ENCODE measurements around the gene CDC42EP5.
"Not testable (repeated sequence)": the region's sequence is repeated elsewhere in the genome, so short reads cannot be mapped to it uniquely, and the experiment has no call there.

Gene CDC42EP5

DNA sequence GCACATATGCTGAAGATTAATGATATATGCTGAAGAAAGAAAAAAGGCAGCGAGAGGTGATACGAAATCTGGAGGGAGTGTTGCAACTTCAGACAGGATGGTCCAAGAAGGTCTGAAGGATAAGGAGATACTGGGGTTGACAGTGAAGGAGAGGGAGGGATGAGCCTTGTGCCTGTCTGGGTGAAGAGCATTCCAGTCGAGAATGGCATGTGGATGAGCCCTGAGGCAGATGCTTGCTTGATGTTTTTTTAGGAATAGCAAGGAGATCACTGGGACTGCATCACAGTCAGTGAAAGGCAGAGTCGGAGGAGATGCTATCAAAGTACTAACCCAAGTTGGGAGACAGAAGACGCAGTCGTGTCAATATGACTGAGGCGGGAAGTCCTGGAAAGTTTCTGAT is 16.2 kb upstream of the CDC42EP5 start:
- DNase-seq = no peak

DNA sequence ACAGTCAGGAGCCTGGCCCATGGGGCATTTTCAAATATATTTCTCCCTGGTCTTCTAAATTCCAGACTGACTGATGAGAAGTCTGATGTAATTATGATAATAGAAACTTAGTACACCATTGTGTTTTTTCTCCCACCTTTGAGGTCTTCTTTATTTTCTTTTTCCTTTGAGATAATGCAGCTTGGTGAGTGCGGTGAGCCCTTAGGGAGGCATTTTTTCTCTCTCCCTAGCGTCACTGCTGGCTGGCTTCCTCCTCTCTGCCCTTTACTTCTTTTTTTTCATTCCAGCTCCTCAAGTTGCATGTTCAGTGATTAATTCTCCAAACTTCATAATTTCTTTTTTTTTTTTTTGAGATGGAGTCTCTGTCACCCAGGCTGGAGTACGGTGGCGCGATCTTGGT is 12.8 kb upstream of the CDC42EP5 start:
- DNase-seq = no peak

DNA sequence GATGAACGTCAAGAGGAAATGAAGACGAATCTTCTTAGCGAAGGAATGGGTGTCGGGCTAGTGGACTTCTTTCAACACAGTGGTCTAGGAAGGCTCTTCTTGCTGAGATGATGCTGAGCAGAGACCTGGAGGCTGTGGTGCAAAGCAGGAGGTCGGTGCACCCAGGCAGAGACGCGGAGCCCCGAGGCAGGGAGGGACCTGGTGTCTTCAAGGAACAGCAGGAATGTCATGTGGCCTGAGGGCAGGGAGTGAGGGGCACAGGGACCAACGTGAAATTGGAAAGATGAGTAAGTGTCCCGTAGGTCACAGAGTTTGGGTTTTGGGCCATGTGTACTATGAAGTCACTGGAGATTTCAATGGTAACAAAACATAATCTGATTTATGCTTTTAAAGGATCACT is 11.4 kb upstream of the CDC42EP5 start:
- DNase-seq = no peak

DNA sequence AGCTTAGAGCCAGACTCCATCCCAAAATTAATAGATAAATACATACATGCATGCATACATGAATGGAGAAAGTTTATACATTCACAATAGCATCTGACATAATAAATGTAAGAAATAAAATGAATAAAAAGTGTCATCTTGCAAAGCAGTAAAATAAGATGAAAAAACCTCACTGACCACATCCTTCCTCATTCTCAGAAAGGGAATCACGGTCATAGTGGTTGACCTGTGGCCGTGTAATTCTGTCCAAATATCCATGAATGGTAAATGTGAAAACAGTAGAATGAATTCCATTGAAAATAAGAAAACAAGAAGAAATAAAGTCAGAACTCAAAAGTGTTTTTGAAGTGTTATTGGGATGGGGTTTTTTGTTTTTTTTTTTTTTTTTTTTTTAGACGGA is 9.8 kb upstream of the CDC42EP5 start:
- DNase-seq = no peak

DNA sequence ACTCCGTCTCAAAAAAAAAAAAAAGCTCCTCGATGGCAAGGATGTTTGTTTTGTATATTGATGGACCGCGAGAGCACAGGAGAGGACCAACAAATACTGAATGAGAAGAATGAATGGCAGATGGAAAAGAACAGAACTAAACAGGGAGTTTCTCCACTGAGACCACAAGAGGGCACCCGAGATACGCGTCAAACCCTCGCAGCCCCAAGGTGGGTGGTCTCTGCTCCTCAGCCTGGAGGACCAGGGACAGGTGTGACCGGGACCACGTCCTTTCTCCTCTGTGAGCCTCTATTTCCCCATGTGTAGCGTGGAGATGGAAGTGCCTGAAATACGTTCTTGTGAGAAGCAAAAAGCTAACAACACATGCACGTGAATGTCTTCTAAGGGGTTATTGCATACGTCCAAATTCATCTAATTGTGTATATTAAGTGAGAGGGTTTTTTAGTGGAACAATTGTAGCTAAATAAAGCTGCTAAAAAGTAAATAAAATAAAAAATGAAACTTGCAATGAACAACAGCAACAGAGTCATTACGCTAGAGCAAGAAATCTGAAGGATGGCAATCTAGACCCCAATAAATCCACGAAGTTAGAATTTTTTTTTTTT is 8.3 kb upstream of the CDC42EP5 start:
- peak; percentile 82 for DNase-seq

DNA sequence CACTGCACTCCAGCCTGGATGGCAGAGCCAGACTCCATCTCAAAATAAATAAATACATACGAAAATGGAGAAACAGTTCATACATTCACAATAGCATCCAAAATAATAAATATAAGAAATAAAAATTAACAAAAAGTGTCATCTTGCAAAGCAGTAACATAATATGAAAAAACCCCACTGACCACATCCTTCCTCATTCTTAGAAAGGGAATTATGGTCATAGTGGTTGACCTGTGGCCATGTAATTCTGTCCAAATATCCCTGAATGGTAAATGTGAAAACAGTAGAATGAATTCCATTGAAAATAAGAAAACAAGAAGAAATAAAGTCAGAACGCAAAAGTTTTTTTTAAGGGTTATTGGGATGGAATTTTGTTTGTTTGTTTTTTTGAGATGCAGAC is 7.0 kb upstream of the CDC42EP5 start:
- DNase-seq = no peak

DNA sequence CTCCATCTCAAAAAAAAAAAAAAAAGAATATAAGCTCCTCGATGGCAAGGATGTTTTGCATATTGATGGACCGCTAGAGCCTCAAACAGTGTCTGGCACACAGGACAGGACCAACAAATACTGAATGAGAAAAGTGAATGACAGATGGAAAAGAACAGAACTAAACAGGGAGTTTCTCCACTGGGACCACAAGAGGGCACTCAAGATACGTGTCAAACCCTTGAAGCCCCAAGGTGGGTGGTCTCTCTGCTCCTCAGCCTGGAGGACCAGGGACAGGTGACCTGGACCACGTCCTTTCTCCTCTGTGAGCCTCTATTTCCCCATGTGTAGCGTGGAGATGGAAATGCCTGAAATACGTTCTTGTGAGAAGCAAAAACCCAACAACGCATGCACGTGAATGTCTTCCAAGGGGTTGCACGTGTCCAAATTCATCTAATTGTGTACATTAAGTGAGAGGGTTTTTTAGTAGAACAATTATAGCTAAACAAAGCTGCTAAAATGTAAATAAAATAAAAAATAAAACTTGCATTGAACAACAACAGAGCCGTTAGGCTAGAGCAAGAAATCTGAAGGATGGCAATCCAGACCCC is 5.7 kb upstream of the CDC42EP5 start:
- DNase-seq = peak; percentile 81

DNA sequence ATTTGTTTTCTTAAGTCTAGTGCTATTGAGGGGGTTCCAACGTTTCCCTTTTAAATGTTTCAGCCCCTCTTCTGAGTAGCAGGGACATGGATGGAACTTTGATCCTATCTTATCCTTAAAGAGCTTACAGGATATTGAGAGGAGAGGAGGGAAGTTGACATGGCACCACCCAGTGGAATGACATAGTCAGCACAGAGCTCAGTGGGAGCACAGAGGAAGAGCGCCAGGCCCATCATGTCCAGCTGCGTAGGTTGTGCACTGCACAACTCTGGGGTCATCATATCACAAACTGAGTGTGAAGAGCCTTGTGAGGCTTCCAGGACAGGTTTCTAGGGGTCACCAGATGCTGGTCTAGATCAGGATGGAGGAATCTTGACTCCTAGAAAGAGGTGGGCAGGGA is 4.6 kb upstream of the CDC42EP5 start:
- no peak for DNase-seq

DNA sequence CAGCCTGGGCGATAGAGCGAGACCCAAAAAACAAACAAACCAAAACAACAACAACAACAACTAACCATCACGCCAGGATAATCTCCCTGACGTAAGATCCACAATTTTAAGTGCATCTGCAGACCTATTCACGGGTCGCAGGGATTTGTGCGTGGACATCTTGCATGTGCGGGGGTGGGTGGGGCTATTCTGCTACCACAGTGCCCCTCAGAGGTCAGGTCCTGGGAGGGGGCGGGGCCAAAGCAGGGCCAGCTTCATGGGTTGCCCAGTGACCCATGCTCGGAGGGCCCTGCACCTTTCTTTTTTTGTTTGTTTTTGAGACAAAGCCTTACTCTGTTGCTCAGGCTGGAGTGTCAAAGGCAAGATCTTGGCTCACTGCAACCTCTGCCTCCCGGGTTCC is 2.6 kb upstream of the CDC42EP5 start:
- no peak for DNase-seq

DNA sequence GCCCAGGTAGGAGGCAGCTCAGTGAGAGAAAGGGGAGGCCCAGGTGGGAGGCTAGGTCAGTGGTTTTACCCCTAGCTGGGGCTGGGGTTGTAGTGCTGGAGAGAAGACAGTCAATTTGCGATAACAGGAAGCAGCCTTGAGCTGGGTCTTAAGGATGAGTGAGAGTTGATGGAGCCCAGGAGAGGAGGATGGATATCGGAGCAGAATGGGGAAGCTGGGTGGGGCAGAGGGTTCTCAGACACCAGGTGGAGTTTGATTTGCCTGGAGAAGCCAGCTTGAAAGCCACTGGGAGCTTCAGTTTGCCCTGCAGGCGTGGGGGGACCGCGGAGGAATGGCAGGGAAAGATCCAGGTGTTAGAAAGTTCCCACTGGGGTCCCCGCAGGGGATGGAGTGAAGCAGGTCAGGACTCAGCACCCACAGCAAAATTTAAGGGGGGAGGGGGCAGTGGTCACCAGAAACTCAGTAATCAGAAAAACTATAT is 836 bp upstream of the CDC42EP5 start:
- DNase-seq = no peak

DNA sequence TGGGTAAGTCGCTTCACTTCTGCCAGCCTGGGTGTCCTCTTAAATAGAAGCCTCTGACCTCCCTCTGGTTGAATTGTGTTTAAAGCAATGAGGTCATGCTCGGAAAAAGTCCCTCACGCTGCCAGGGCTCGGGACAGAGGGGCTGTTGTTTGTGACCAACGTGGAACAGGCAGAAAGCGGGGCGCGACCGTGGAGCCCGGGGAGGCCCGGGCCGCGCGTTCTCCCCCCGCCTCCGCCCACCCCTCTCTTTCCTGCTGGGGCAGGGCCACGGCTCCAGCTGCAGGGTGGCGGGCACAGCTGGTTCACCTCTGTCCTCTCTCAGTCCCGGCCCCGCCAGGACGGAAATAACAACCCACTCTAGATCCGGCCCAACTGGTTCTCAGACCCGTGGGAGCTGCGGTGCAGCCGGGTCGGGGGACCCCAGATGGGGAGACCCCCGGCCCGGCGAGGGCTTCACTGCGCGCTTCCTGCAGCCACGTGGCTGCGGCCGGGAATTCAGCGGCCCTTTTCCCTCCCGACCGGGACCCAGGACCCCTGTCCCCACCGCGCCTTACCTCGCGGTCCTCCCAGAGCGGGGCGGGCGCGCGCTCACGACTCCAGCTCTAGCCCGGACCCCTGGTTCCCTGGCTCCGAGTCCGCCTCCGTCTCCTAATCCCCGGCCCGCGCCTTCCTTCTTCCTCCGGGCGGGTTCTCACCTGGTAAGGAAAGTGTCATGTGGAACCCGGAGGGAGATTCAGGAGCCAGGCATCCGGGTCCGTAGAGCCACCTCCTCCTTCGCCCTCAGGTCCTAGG is 1.9 kb downstream of the CDC42EP5 start:
- DNase-seq = no peak

DNA sequence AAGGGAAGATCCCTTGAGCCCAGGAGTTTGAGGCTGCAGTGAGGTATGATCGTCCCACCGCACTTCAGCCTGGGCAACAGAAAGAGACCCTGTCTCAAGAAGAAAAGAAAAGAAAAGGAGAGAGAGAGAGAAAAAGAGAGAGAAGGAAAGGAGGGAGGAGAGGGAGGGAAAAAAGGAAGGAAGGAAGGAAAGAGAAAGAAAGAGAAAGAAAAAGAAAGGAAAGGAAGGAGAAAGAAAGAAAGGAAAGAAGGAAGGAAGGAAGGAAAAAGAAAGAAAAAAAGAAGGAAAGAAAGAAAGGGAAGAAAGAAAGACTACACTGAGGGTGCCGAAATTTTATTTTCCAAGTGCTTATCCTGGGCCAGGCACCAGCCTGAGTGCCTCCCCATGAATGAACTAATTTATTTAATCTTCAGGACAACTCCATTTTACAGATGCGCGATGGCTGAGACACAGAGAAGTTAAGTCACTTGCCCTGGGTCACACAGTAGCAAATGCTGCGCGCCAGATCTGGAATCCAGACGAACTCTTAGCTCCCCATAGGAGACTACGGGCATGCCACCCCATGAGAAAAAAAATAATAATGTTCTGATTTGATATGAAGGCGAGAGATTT is 2.7 kb downstream of the CDC42EP5 start:
- no peak for DNase-seq

DNA sequence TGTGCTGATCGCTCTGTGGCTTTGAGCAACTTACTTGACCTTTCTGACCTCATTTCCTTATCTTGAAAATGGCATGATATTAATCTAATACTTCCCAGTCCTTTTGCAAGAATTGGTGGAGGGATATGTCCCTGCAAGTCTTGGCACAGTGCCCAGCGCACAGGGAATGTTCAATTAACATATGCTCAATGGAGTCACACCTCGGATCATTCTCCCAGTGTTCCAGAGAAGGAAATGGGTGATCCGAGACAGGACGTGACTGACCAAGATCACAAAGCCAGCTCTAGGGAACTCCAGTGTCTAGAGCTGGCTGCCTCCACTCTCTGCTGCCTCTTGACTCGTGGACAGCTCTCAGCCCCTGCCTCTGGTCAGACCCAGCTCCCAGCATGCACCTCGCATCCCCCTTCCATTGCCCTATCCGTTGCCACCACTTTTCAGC is 3.6 kb downstream of the CDC42EP5 start:
- no peak for DNase-seq

DNA sequence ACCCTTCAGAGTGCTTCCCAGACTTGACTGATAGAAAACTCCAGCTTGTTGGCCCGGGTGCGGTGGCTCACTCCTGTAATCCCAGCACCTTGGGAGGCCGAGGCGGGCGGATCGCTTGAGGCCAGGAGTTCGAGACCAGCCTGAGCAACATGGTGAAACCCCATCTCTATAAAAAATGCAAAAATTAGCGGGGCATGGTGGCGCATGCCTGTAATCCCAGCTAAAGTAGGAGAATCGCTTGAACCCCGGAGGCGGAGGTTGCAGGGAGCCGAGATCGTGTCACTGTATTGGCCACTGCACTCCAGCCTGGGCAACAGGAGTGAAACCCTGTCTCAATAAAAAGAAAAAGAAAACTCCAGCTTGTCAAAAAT is 7.0 kb downstream of the CDC42EP5 start:
- DNase-seq = not testable (repeated sequence)

DNA sequence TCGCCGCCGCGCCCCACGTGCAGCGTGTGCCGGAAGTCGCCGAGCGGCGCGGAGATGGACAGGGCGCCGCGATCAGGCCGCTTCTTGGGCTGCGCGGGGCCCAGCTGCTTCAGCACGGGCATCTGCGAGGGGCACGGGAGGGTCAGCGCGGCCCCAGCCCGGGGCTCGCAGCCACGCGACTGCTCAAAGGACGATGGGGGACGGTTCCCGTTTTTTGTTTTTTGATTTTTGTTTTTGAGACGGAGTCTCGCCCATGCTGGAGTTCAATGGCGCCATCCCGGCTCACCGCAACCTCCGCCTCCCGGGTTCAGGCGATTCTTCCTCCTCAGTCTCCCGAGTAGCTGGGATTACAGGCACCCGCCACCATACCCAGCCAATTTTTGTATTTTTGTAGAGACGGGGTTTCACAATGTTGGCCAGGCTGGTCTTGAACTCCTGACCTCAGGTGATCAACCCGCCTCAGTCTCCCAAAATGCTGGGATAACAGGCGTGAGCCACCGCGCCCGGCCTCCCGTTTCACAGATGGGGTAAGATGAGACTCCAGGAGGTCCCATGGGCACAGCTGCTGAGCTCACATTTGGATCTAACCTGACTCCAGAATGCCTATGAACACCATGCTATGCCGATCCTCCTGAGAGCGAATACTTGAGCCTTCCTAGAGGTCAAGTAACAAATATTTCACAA is 7.5 kb downstream of the CDC42EP5 start:
- DNase-seq = no peak

DNA sequence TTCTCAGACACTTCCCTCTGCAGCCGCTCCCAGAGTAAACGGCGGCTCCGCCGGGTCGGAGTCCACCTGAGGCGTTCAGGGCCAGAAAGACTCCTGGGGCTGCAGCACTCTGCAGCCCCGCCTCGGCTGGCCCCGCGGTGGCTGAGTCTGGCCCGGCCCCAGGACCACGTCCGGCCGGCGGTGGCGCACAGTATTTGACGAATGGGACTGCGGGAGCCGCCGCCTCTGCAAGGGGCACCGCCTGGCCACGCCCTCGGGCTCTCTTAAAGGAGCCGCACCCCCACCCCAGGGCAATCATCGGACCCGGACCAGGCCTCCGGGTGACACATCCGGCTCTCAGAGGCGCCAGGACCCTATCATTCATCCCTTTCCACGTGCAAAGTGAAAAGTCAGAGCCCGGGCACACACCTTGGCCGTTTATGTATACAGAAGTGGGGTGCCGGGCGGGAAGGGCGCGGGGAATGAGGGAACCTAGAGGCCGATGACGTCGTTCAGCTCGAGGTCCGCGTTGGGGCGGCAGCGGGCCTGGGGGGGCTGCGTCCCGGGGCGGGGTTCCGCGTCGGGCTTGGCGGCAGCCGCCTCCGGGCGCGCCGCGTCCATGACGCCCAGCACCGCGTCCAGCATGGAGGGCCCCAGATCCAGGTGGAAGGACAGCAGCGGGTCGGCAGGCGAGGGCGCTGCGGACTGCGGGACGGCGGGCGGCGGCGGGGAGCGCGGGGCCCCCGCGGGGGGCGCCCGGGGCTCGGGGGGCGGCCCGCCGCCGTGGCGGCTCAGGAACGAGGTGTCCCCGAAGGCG is 8.3 kb downstream of the CDC42EP5 start:
- peak; percentile 94 for DNase-seq

DNA sequence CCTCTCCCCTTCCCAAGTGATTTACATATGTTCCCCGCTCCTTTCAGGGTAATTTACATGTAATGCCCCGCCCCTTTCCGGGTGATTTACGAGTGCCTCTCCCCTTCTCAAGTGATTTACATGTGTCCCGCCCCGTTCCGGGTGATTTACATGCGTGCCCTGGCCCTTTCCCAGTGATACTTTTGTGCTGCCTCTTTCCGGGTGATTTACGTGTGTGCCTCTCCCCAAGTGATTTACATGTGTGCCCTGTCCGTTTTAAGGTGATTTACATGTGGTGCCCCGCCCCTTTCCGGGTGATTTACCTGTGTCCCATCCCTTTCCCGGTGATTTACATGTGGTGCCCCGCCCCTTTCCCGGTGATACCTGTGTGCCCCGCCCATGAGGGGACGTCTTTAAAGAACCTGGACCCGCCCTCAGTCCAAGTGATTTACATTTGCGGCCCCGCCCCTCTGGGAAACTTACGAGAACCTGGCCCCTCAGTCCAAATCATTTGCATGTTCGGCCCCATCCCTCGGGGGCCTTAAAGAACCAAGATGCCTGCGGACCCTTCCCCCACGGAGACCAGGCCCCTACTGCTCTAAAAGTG is 9.0 kb downstream of the CDC42EP5 start:
- DNase-seq = peak; percentile 81

DNA sequence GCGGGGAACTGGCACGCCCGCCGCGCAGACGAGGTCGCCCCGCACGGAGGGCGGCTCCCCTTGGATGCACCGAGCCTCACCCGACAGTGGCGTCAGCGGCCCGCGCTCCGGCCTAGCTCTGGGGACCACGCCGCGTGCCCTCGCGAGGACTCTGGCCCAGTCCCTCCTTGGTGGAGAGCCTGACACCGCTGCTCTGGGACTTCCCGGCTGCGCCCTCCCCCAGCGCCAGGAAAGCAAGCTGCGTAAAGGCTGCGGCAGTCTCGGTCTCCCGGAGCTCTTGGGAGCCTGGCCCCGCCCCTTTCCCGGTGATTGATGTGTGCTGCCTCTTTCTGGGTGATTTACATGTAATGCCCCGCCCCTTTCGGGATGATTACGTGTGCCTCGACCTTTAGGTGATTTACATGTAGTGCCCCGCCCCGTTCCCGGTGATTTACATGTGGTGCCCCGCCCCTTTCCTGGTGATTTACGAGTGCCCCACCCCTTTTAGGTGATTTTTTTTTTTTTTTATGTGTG is 9.5 kb downstream of the CDC42EP5 start, which contains the start of gene LENG9:
TSS of gene LENG9 (minus strand) at position 248 of the 513 bp plus-strand sequence. CDS start 252 bp downstream, outside the sequence.
- peak; percentile 27 for DNase-seq

DNA sequence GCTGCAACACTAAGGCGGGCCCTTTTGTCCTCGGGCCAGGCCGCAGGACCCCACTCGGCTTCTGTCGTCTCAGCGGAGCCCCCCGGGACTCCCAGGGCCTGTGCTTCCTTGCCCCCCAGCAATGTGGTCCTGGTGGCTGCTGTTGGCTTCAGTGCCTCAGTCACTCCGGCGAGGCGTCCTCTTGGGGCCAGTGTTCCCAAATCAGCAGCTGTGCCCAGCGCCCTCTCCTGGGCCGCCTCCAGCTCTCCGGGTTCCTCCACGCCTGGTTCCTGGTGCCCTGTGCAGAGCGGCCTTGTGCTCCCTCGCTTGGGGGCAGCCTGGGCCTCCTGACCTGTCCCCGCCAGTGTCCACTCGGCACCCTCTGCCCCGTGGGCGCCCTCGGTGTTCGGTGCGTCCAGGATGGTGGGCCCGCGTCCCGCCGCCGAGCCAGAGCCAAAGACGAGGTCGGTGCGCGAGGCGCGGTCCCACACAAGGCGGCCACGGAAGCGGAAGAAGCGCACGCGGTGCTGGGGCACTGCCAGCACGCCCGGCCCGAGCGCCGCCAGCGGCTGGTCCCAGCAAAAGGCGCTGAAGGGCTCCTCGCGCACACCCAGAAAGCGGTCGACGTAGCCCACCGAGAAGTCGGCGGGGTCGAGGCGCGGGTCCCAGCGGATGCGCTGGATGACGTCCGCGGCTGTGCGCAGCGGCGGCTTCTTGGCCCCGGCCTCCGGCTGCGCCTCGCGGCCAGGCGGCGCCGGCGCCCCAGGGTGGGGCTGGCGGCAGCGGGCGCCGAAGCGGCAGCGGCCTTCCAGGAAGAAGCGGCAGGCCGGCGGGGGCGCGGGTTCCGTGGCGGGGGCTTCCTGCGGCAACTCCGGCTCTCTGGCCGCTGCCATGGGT is 10.2 kb downstream of the CDC42EP5 start:
- no peak for DNase-seq

DNA sequence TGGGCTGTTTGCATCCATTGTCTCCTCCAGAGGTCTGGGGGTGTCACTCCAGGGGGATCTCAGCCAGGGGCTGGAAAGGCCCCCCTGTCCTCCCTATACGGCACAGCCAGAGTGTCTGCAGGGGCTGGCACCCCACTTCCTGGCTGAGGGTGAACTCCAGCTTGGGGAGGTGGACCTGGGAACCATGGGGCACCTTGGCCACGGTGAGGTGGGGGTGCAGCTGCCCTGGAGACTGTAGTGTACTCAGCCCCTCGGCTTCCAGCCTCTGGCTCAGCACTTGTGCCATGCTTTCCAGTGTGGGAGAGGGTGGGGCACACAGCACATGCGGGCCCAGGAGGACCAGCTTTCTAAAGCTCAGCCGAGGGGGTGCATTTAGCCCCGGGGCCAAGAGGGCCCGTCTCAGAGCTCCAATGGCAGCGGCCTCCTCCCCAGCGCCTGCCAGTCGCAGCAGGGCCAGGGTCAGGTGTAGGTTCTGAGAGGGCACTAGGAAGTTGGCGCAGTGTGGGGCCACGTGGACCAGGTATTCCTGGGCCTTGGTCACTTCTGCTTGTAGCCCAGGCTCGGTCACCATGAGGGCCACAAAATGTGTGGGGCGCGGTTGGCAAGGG is 10.9 kb downstream of the CDC42EP5 start:
- no peak for DNase-seq
